ENCODE results near the gene CCDC134.

CCDC134 gene

DNA sequence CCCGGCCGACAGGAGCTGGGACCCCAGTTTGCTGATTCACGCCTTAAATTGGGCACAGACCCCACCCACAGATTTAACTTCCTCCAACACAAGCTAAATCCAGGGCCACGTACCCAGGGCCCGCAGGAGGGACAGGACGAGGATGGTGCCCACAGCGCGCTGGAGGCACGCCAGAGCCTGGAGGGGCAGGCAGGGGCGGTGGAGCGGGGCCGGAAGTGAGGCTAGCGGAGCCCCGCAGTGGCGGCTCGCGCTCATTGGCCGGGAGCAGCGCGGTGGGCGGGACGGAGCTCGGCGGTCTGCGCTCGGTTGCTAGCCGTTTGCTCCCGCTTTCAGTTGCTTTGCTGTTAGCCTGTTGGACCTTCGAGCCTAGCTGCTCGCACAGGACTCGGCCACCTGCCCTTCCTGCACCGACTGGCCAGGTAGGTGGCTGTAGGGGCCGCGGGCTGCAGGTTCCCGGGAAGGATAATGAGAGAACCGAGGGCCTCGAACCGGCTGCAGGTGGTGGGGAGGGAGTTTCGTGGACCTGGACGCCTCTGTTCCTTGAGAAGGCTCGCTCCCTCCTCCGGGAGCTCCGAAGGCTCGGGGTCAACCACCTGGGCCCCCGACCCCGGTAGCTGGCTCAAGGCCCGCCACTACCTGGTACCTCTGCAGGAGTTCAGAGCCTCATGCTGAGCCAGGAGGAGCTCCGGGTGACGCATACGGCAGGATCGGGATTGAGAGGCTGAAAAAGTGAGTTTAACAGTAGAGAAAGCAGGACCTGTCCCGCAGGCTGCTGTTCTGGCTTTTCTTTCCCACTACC lies at the start of gene CCDC134:
TSS of gene CCDC134 (plus strand) at position 332 of the 799 bp plus-strand sequence. CDS start 8,212 bp downstream, outside the sequence.
- Histone ChIP-seq H3K9ac (ENCODE audit: low read length) (peak within 1 kb of the TSS; percentile 92), H3K27ac (ENCODE audit: low read depth, low read length) (peak within 1 kb of the TSS; percentile 88), H3K4me3 (ENCODE audit: low read length) (peak within 1 kb of the TSS; percentile 92), H3K4me1 (ENCODE audit: control insufficient read depth, insufficient read depth, low read length) (peaks cover 9% of the 10 kb centered on the region), H3K36me3 (ENCODE audit: control insufficient read depth, insufficient read depth, low read length) (no peaks in the 10 kb centered on the region), H3K27me3 (ENCODE audit: control insufficient read depth, insufficient read depth, low read length) (no peaks in the 10 kb centered on the region)

GRCh38 chr22:41752011-41752970 lies 48.2 kb upstream of the CCDC134 start:
- H3K4me3 ChIP-seq (ENCODE audit: low read length): no peak overlapping the region
- no peaks in the 10 kb centered on the region for H3K27me3 ChIP-seq (ENCODE audit: control insufficient read depth, insufficient read depth, low read length)
- no peak overlapping the region for H3K9ac ChIP-seq (ENCODE audit: low read length)
- no peak overlapping the region for H3K27ac ChIP-seq (ENCODE audit: low read depth, low read length)
- H3K4me1 ChIP-seq (ENCODE audit: control insufficient read depth, insufficient read depth, low read length): no peaks in the 10 kb centered on the region
- H3K36me3 ChIP-seq (ENCODE audit: control insufficient read depth, insufficient read depth, low read length): no peaks in the 10 kb centered on the region

- Histone ChIP-seq H3K27me3 (ENCODE audit: control insufficient read depth, insufficient read depth, low read length) (no peaks in the 10 kb centered on the region), H3K4me3 (ENCODE audit: low read length) (no peak overlapping the region), H3K4me1 (ENCODE audit: control insufficient read depth, insufficient read depth, low read length) (no peaks in the 10 kb centered on the region), H3K27ac (ENCODE audit: low read depth, low read length) (no peak overlapping the region), H3K36me3 (ENCODE audit: control insufficient read depth, insufficient read depth, low read length) (no peaks in the 10 kb centered on the region), H3K9ac (ENCODE audit: low read length) (no peak overlapping the region)
Observed at GRCh38 chr22:41753984-41754383, 46.5 kb upstream of the CCDC134 start.

- Histone ChIP-seq H3K27me3 (ENCODE audit: control insufficient read depth, insufficient read depth, low read length) (no peaks in the 10 kb centered on the region), H3K4me3 (ENCODE audit: low read length) (no peak overlapping the region), H3K36me3 (ENCODE audit: control insufficient read depth, insufficient read depth, low read length) (no peaks in the 10 kb centered on the region), H3K9ac (ENCODE audit: low read length) (no peak overlapping the region), H3K4me1 (ENCODE audit: control insufficient read depth, insufficient read depth, low read length) (no peaks in the 10 kb centered on the region), H3K27ac (ENCODE audit: low read depth, low read length) (no peak overlapping the region)
Observed at GRCh38 chr22:41757502-41757901, 43.0 kb upstream of the CCDC134 start.

GRCh38 chr22:41758231-41758630 lies 42.2 kb upstream of the CCDC134 start:
- H3K36me3 ChIP-seq (ENCODE audit: control insufficient read depth, insufficient read depth, low read length): no peaks in the 10 kb centered on the region
- H3K9ac ChIP-seq (ENCODE audit: low read length): no peak overlapping the region
- H3K4me3 ChIP-seq (ENCODE audit: low read length): no peak overlapping the region
- H3K4me1 ChIP-seq (ENCODE audit: control insufficient read depth, insufficient read depth, low read length): no peaks in the 10 kb centered on the region
- no peak overlapping the region for H3K27ac ChIP-seq (ENCODE audit: low read depth, low read length)
- H3K27me3 ChIP-seq (ENCODE audit: control insufficient read depth, insufficient read depth, low read length): no peaks in the 10 kb centered on the region

DNA sequence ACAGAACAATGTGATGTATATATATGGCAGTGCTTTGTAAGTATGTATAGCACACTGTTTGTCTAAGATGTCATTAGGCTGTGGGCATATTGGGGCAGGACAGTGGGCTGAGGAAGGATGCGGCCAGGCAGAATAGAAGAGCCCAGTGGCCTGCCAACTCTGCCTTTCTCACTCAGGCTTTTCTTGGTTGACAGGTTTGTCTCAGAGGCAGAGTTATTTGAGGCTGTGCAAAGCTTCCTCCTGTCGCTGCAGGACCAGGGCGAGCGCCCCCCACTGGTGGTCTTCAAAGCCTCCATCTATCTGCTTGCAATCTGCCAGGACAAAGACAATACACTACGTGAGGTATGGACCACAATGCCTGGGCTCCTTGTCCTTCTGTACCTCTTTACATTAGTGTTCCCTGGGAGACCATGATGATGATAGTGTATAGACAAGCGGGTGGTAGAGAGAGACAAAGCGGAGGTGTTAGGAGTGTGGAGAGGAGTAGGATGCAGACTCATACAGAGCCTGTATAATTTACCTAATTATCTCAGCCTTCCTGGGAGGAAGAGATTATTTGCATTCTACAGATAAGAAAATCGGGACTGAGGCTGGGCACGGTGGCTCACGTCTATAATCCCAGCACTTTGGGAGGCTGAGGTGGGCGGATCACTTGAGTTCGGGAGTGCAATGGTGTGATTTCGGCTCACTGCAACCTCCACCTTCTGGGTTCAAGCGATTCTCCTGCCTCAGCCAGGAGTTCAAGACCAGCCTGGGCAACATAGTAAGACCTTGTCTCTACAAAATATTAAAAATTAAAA lies 37.3 kb upstream of the CCDC134 start:
- no peak overlapping the region for H3K4me3 ChIP-seq (ENCODE audit: low read length)
- H3K27me3 ChIP-seq (ENCODE audit: control insufficient read depth, insufficient read depth, low read length): no peaks in the 10 kb centered on the region
- no peak overlapping the region for H3K27ac ChIP-seq (ENCODE audit: low read depth, low read length)
- H3K36me3 ChIP-seq (ENCODE audit: control insufficient read depth, insufficient read depth, low read length): no peaks in the 10 kb centered on the region
- no peaks in the 10 kb centered on the region for H3K4me1 ChIP-seq (ENCODE audit: control insufficient read depth, insufficient read depth, low read length)
- H3K9ac ChIP-seq (ENCODE audit: low read length): no peak overlapping the region

GRCh38 chr22:41766476-41766875 lies 34.0 kb upstream of the CCDC134 start:
- H3K27ac ChIP-seq (ENCODE audit: low read depth, low read length): no peak overlapping the region
- H3K9ac ChIP-seq (ENCODE audit: low read length): no peak overlapping the region
- H3K4me1 ChIP-seq (ENCODE audit: control insufficient read depth, insufficient read depth, low read length): no peaks in the 10 kb centered on the region
- no peak overlapping the region for H3K4me3 ChIP-seq (ENCODE audit: low read length)
- H3K36me3 ChIP-seq (ENCODE audit: control insufficient read depth, insufficient read depth, low read length): no peaks in the 10 kb centered on the region
- H3K27me3 ChIP-seq (ENCODE audit: control insufficient read depth, insufficient read depth, low read length): no peaks in the 10 kb centered on the region

GRCh38 chr22:41768430-41768829 lies 32.0 kb upstream of the CCDC134 start:
- Histone ChIP-seq H3K9ac (ENCODE audit: low read length) (no peak overlapping the region), H3K27ac (ENCODE audit: low read depth, low read length) (no peak overlapping the region), H3K36me3 (ENCODE audit: control insufficient read depth, insufficient read depth, low read length) (no peaks in the 10 kb centered on the region), H3K4me3 (ENCODE audit: low read length) (no peak overlapping the region), H3K27me3 (ENCODE audit: control insufficient read depth, insufficient read depth, low read length) (no peaks in the 10 kb centered on the region), H3K4me1 (ENCODE audit: control insufficient read depth, insufficient read depth, low read length) (no peaks in the 10 kb centered on the region)

- no peaks in the 10 kb centered on the region for H3K4me1 ChIP-seq (ENCODE audit: control insufficient read depth, insufficient read depth, low read length)
- H3K9ac ChIP-seq (ENCODE audit: low read length): no peak overlapping the region
- H3K27ac ChIP-seq (ENCODE audit: low read depth, low read length): no peak overlapping the region
- no peaks in the 10 kb centered on the region for H3K36me3 ChIP-seq (ENCODE audit: control insufficient read depth, insufficient read depth, low read length)
- H3K4me3 ChIP-seq (ENCODE audit: low read length): no peak overlapping the region
- H3K27me3 ChIP-seq (ENCODE audit: control insufficient read depth, insufficient read depth, low read length): no peaks in the 10 kb centered on the region
Observed at GRCh38 chr22:41770715-41771468, 29.6 kb upstream of the CCDC134 start.

DNA sequence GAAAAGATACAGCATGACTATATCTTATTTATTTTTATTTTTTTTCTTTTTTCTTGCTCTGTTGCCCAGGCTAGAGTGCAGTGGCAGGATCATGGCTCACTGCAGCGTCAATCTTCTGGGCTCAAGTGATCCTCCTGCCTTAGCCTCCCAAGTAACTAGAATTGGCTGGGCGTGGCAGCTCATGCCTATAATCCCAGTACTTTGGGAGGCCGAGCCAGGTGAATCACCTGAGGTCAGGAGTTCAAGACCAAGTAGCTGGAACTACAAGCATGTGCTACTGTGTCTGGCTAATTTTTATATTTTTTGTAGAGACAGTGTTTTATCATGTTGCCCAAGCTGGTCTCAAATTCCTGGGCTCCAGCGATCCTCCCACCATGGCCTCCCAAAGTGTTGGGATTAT lies 28.3 kb upstream of the CCDC134 start:
- Histone ChIP-seq H3K9ac (ENCODE audit: low read length) (no peak overlapping the region), H3K27ac (ENCODE audit: low read depth, low read length) (no peak overlapping the region), H3K4me1 (ENCODE audit: control insufficient read depth, insufficient read depth, low read length) (no peaks in the 10 kb centered on the region), H3K36me3 (ENCODE audit: control insufficient read depth, insufficient read depth, low read length) (no peaks in the 10 kb centered on the region), H3K27me3 (ENCODE audit: control insufficient read depth, insufficient read depth, low read length) (no peaks in the 10 kb centered on the region), H3K4me3 (ENCODE audit: low read length) (no peak overlapping the region)

- Histone ChIP-seq H3K27ac (ENCODE audit: low read depth, low read length) (no peak overlapping the region), H3K27me3 (ENCODE audit: control insufficient read depth, insufficient read depth, low read length) (no peaks in the 10 kb centered on the region), H3K36me3 (ENCODE audit: control insufficient read depth, insufficient read depth, low read length) (no peaks in the 10 kb centered on the region), H3K9ac (ENCODE audit: low read length) (no peak overlapping the region), H3K4me1 (ENCODE audit: control insufficient read depth, insufficient read depth, low read length) (no peaks in the 10 kb centered on the region), H3K4me3 (ENCODE audit: low read length) (no peak overlapping the region)
Observed at GRCh38 chr22:41772645-41773044, 27.8 kb upstream of the CCDC134 start.

Measured in rectal smooth muscle tissue (tissue), 1 donor.